ENCODE data around the gene BPGM. TPM values are rescaled to one million over a fixed set of nuclear protein-coding genes. Genes with fewer than 3 reads are reported as not detected.

The BPGM gene
- total and polyA plus RNA-seq, 2 experiments from 2014 or later, result 16.9 TPM

GRCh38 chr7:134639683-134640279 is 6.9 kb upstream of the BPGM start:
- no peak overlapping the region for H3K4me3 ChIP-seq
- H3K4me2 ChIP-seq, result no peak overlapping the region
- H3K9me3 Mint-ChIP-seq, result peaks cover 4% of the 10 kb centered on the region; the same call in 2 of the 3 replicates
- H3K9me2 ChIP-seq (ENCODE audit: insufficient read depth), result no peaks in the 10 kb centered on the region
- no peak overlapping the region for H3K4me3 Mint-ChIP-seq
- H3K36me3 Mint-ChIP-seq (ENCODE audit: low read depth), result no peaks in the 10 kb centered on the region
- no peaks in the 10 kb centered on the region for H3K36me3 ChIP-seq (ENCODE audit: insufficient read depth)
- no peaks in the 10 kb centered on the region for H3K27me3 ChIP-seq (ENCODE audit: insufficient read depth)
- H4K20me1 ChIP-seq (replicated peaks; ENCODE audit: insufficient read depth), result no peaks in the 10 kb centered on the region; the same call in 1 of the 2 replicates
- TF ChIP-seq NANOG (IDR thresholded peaks at IDR 0.05; ENCODE audit: borderline replicate concordance), result no peak
- TF ChIP-seq JUNB (IDR thresholded peaks at IDR 0.05; ENCODE audit: unreplicated experiment), result no peak
- TF ChIP-seq STAT1 (IDR thresholded peaks at IDR 0.05; ENCODE audit: unreplicated experiment), result no peak
- TF ChIP-seq ETS1 (IDR thresholded peaks at IDR 0.05), result no peak
- TF ChIP-seq ZNF114 (CRISPR knock-in tag; IDR thresholded peaks at IDR 0.05), result no peak
- no peak for TF ChIP-seq CREB1 (CRISPR knock-in tag; IDR thresholded peaks at IDR 0.05; ENCODE audit: low read depth)
- TF ChIP-seq EZH2 (IDR thresholded peaks at IDR 0.05; ENCODE audit: low read depth, unreplicated experiment), result no peak
- no peak for TF ChIP-seq REST (IDR thresholded peaks at IDR 0.05; ENCODE audit: unreplicated experiment)
- no peak for TF ChIP-seq CTCF (conservative IDR thresholded peaks at IDR 0.05; ENCODE audit: low read depth in 2 of 2)
- H3K27me3 Mint-ChIP-seq (ENCODE audit: insufficient read depth, low read depth, poor library complexity), result no peaks in the 10 kb centered on the region
- no peaks in the 10 kb centered on the region for H3K4me1 ChIP-seq (ENCODE audit: insufficient read depth)
- no peaks in the 10 kb centered on the region for H3K79me2 ChIP-seq (replicated peaks; ENCODE audit: insufficient read depth)
- H2AFZ ChIP-seq, result no peak overlapping the region
- H3K27ac ChIP-seq (ENCODE audit: low read depth), result no peak overlapping the region
- no peak for DNase-seq (ENCODE audit: low spot score)
- no peak for ATAC-seq
- no peak overlapping the region for H3K27ac Mint-ChIP-seq
- H3F3A ChIP-seq (replicated peaks; ENCODE audit: low read depth), result no peaks in the 10 kb centered on the region
- no peaks in the 10 kb centered on the region for H3K4me1 Mint-ChIP-seq
